Panc1 (cell line): Measurements from ENCODE around the gene SVBP. TPM values are rescaled to one million over a fixed set of nuclear protein-coding genes. Genes with fewer than 3 reads are reported as not detected.

Experiments
- ATAC-seq: fragments of 200-7000 bp; cut with Tn5 transposase; 2 replicates; pipeline ENCODE4 v1.9.1; 2020; ENCODE audit warnings: mild to moderate bottlenecking, moderate library complexity
- BruUV-seq: library from RNA; stranded (reverse); fragments of 400-500 nt; replicated peaks from 2 replicates; lab custom pipeline; 2021; lab: Mats Ljungman, UMichigan
- CTCF ChIA-PET: fragments of 300-600 bp; sonication (Branson Sonifier 250); formaldehyde crosslinking; loops from one replicate; lab custom pipeline; 2022; ENCODE audit warnings: antibody characterized with exemption; lab: Charles Lee
- POLR2A ChIA-PET: fragments of 300-600 bp; sonication (Branson Sonifier 250); formaldehyde crosslinking; loops from one replicate; lab custom pipeline; 2022; ENCODE audit warnings: antibody characterized with exemption; lab: Charles Lee
- DNase-seq: peaks from one replicate; pipeline ENCODE4 v3.0.0-alpha.2; 2010; ENCODE audit warnings: low read depth, low spot score
- H3K27ac ChIP-seq: 2 replicates; pipeline ENCODE4 v1.5.1; 2011; ENCODE audit warnings: mild to moderate bottlenecking, low read length, inconsistent platforms
- H3K27me3 ChIP-seq: fragments of 200-500 bp; sonication (Bioruptor generic); 2 replicates; pipeline ENCODE4 v1.6.0; 2014; ENCODE audit warnings: low read length, inconsistent platforms; ENCODE audit not compliant: control insufficient read depth, insufficient read depth
- H3K36me3 ChIP-seq: fragments of 200-500 bp; sonication (Bioruptor generic); 2 replicates; pipeline ENCODE4 v1.5.1; 2014; ENCODE audit warnings: inconsistent platforms, mild to moderate bottlenecking, low read length, moderate library complexity; ENCODE audit not compliant: control insufficient read depth, insufficient read depth
- H3K4me1 ChIP-seq: 2 replicates; pipeline ENCODE4 v1.5.1; 2011; ENCODE audit warnings: inconsistent platforms, mild to moderate bottlenecking, low read length, moderate library complexity; ENCODE audit not compliant: control insufficient read depth, insufficient read depth
- H3K4me3 ChIP-seq, 2 experiments: 2 replicates each; pipeline ENCODE4 v1.5.1; 2011 to 2012; ENCODE audit warnings: low read depth in 2 of 2, low read length in 2 of 2, mild to moderate bottlenecking in 2 of 2, inconsistent platforms in 1 of 2, moderate library complexity in 1 of 2
- H3K9me3 ChIP-seq: fragments of 200-500 bp; sonication (Bioruptor generic); 2 replicates; pipeline ENCODE4 v1.5.1; 2014; ENCODE audit warnings: low read depth, mild to moderate bottlenecking, inconsistent platforms, low read length, moderate library complexity; ENCODE audit not compliant: control insufficient read depth, insufficient read depth
- CTCF ChIP-seq: fragments of 450-650 bp; IDR thresholded peaks from 2 replicates; pipeline ENCODE4 v1.5.1; 2017; ENCODE audit warnings: mild to moderate bottlenecking
- POLR2AphosphoS5 ChIP-seq: IDR thresholded peaks from 2 replicates; pipeline ENCODE4 v1.6.1; 2012; ENCODE audit warnings: mild to moderate bottlenecking, low read depth, low read length, moderate library complexity
- REST ChIP-seq, 2 experiments: IDR thresholded peaks; 2 replicates each; pipeline ENCODE4 v1.6.1; 2011 to 2012; ENCODE audit warnings: low read depth in 2 of 2, control low read depth in 1 of 2, low read length in 1 of 2, mild to moderate bottlenecking in 1 of 2, moderate library complexity in 1 of 2; ENCODE audit not compliant: insufficient read depth in 1 of 2
- SIN3A ChIP-seq: IDR thresholded peaks from 2 replicates; pipeline ENCODE4 v1.6.1; 2012; ENCODE audit warnings: low read depth, mild to moderate bottlenecking, low read length, moderate library complexity, borderline replicate concordance; ENCODE audit not compliant: insufficient read depth
- TCF7L2 ChIP-seq: IDR thresholded peaks from 2 replicates; pipeline ENCODE4 v1.6.1; 2011; ENCODE audit warnings: mild to moderate bottlenecking, low read depth, low read length, inconsistent platforms
- in situ Hi-C: cut with HindIII; loops from 2 replicates; pipeline ENCODE4 v1.10.0; 2016; ENCODE audit warnings: low sequenced_read_pairs, low pct_unique_long_range_greater_than_20kb
- intact Hi-C: fragments of 100-400 bp; cut with micrococcal nuclease; formaldehyde crosslinking; loops from one replicate; pipeline ENCODE4 v1.10.0; 2022; ENCODE audit not compliant: unreplicated experiment
- total RNA-seq: library from RNA; stranded (reverse); gene quantifications from one replicate; pipeline ENCODE4 v1.2.1, GENCODE V29; 2021; ENCODE audit not compliant: unreplicated experiment

Gene SVBP
- total RNA-seq, 1 experiment from 2014 or later = 21.2 TPM

DNA sequence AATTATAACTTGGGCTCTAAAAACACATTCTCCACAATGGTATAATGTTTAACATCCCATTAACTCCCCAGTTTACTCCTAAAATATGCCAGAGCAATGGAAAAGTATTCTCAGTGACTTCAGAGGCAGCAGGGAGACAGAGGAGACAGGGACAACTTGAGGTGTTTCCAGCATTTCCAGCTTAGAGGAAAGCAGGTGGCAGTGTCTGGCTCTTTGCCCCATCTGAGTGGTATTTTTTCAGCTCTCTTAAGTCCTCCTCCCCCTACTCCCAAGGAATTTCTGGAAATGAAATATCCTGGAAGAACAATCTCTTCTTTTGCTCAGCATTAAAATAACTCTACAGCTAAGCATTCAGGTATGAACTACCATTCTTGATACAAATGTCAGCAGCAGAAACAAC, 11.0 kb downstream of the SVBP start:
- BruUV-seq = no TSS peak
- POLR2A ChIA-PET = no interaction called here
- in situ Hi-C loops = no loop called here

DNA sequence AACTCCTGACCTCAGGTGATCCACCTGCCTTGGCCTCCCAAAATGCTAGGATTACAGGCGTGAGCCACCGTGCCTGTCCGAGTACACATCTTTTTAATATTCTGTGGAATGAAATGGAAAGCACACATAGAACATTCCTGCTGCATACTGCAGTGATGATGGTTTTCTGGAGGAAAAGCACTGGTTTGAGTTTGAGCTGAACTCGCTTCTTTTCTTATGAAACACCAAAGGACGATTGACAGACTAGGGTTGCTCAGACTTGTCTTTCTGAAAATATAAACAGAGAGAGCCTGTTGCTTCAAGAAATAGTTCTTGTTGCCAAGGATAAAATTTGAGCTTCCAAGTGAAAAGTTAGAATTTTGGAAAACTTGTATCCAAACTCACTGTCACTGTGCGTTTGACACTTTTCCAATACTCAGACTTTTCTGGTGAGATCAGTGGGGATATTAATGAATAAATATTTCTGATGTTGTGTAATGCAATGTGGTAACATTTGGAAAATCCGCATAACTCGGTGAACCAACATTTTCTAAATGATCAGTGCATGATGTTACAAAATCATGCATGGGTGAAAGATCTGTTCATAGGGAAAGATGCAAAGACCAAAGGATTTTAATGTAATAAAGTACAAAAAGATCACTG, 15.2 kb downstream of the SVBP start:
- intact Hi-C loops = no loop called here
- no peak overlapping the region for H3K4me3 ChIP-seq
- ATAC-seq (no peak), DNase-seq (no peak)
- no peaks in the 10 kb centered on the region for H3K9me3 ChIP-seq
- ChIA-PET CTCF (no interaction called here), POLR2A (no interaction called here)
- no TSS peak for BruUV-seq
- no peak overlapping the region for H3K27ac ChIP-seq
- peaks cover 2% of the 10 kb centered on the region; the same call in 1 of the 2 replicates for H3K27me3 ChIP-seq
- no peaks in the 10 kb centered on the region for H3K4me1 ChIP-seq
- TF ChIP-seq POLR2AphosphoS5 (no peak), TCF7L2 (no peak), CTCF (no peak), REST (IDR thresholded peaks at IDR 0.05; ENCODE audit: insufficient read depth in 1 of 2, low read depth in 2 of 2, low read length in 1 of 2) (no peak), SIN3A (no peak)
- in situ Hi-C loops = no loop called here
- no peaks in the 10 kb centered on the region for H3K36me3 ChIP-seq

More for the DNA sequence above, 11.0 kb downstream of the SVBP start:
- intact Hi-C loops = no loop called here
- no peak overlapping the region for H3K4me3 ChIP-seq
- DNase-seq (no peak), ATAC-seq (no peak)
- no peaks in the 10 kb centered on the region for H3K9me3 ChIP-seq
- H3K4me1 ChIP-seq = no peaks in the 10 kb centered on the region
- CTCF ChIA-PET = no interaction called here
- TF ChIP-seq SIN3A = no peak
- TF ChIP-seq REST (IDR thresholded peaks at IDR 0.05; ENCODE audit: insufficient read depth in 1 of 2, low read depth in 2 of 2, low read length in 1 of 2) = no peak
- TF ChIP-seq TCF7L2 = no peak
- H3K27me3 ChIP-seq = no peaks in the 10 kb centered on the region
- H3K27ac ChIP-seq = no peak overlapping the region
- no peaks in the 10 kb centered on the region for H3K36me3 ChIP-seq
